ENCODE measurements around the gene LCK.
"Not testable (repeated sequence)": the region's sequence is repeated elsewhere in the genome, so short reads cannot be mapped to it uniquely, and the experiment has no call there.

LCK gene

DNA sequence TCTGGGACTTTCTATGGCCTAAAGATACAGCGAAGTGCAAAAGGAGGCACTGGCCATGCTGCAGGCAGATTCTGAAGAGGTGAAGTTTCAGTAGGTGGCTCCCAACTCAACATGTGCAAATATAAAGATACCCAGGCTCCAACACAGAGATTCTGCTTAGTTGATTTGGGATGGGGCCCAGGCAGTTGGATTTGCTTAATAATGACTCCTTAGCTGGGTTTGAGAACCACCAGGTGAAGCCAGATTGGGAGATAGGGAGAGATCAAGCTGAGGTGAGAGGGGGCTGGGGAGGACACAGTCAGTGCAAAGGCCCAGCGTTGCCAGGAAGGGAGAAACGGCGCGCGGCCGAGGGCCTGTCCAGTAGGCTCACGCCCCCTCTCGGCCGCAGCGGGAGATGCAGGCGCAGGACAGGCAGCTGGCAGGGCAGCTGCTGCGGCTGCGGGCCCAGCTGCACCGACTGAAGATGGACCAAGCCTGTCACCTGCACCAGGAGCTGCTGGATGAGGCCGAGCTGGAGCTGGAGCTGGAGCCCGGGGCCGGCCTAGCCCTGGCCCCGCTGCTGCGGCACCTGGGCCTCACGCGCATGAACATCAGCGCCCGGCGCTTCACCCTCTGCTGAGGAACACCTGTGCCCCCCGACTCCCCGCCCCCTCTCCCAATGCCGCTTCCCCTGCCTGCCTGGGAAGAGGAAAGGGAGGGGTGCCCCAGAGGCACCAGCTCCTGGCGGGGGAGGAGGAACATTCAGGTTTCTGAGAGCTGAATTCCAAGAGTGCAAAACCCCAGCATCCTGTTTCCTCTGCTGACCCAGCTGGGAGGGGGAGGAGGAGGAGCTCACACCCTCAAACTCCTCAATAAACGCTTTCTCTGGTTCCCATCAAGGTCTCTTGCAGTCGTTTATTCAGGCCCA, 2.8 kb upstream of the LCK start:
- H3K4me1 Mint-ChIP-seq (ENCODE audit: low read depth): peaks cover 38% of the 10 kb centered on the region
- peak overlapping the region; percentile 15 for H3K4me3 Mint-ChIP-seq
- H3K36me3 Mint-ChIP-seq (ENCODE audit: low read depth): no peaks in the 10 kb centered on the region
- peaks cover 44% of the 10 kb centered on the region for H3K27me3 Mint-ChIP-seq
- no peaks in the 10 kb centered on the region for H3K9me3 Mint-ChIP-seq
- intact Hi-C loops (cut with micrococcal nuclease): no loop called here
- H3K27ac Mint-ChIP-seq: no peak overlapping the region

DNA sequence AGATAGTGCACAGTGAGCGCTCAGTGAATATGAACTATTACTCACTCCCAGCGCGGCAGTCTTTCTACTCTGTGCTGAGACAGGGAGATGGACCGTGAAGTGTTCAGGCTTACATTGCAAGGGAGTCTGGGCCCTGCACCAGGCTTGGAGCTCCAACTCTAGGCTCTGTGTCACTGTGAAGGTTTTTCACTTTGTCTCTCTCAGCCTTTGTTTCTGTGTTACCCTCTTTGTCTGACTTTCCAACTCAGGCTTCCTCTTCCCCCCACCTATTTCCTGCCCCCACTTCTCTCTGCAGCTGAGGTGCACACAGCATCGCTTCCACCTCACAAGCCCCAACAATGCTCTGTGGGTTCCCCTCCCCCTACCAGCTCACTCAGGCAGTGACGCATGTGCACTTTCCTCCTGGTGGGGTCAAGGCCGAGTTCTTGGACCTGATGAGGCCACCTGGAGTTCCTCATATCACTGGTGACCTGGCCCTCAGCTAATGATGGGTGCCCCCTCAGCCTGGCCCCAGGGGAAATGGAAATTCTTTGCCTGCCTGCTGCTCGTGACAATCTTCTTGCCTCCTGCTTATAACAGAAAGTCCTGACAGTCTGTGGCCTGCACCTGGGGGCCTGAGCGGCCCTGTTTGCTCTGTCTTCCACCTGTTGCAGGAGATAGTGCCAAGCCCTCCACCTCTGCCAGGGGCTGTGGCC, 1.1 kb upstream of the LCK start:
- Mint-ChIP-seq H3K27ac (no peak overlapping the region), H3K36me3 (ENCODE audit: low read depth) (no peaks in the 10 kb centered on the region), H3K4me1 (ENCODE audit: low read depth) (peaks cover 38% of the 10 kb centered on the region), H3K9me3 (no peaks in the 10 kb centered on the region), H3K4me3 (no peak overlapping the region), H3K27me3 (peaks cover 44% of the 10 kb centered on the region)
- intact Hi-C loops (cut with micrococcal nuclease): no loop called here

DNA sequence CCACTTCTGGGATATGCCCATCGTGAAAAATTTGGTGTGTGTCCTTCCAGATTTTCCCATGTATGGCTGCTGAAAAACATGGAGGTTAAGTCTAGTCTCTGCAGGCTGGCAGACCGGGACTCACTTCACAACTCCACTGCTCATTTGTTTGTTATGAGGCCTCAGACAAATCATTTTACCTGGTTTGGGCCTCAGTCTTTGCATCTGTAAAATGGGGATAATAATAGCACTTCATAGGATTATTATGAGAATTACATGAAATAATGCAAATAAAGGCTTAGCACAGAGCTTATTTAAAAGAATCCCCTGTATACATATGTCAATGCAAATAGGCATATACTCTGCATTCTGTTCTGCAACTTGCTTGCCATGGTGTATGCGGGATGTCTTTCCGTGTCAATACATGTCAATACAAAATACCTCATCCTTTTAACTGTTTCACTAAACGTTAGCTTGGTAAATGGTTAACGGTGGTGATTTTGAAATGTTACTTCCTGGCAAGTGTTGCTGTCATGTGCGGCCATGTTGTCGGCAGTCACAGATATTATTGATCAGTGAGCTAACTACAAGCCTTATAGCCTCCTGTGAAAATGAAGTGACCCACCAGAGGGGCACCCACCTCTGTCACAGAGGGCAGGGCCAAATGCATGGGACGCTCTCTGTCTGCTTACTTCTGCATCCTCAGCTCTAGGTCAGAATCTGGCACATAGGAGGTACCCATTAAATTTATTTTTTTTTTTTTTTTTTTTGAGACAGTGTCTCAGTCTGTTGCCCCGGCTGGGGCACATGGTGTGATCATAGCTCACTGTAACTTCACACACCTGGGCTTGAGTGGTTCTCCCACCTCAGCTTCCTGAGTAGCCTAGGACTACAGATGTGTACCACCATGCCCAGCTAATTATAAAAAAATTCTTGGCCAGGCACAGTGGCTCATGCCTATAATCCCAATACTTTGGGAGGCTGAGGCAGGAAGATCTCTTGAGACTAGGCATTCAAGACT, 4.3 kb downstream of the LCK start:
- Mint-ChIP-seq H3K4me1 (ENCODE audit: low read depth) (peaks cover 14% of the 10 kb centered on the region), H3K9me3 (no peaks in the 10 kb centered on the region), H3K4me3 (no peak overlapping the region), H3K27ac (no peak overlapping the region), H3K36me3 (ENCODE audit: low read depth) (no peaks in the 10 kb centered on the region), H3K27me3 (peaks cover 14% of the 10 kb centered on the region)
- intact Hi-C loops (cut with micrococcal nuclease): no loop called here

DNA sequence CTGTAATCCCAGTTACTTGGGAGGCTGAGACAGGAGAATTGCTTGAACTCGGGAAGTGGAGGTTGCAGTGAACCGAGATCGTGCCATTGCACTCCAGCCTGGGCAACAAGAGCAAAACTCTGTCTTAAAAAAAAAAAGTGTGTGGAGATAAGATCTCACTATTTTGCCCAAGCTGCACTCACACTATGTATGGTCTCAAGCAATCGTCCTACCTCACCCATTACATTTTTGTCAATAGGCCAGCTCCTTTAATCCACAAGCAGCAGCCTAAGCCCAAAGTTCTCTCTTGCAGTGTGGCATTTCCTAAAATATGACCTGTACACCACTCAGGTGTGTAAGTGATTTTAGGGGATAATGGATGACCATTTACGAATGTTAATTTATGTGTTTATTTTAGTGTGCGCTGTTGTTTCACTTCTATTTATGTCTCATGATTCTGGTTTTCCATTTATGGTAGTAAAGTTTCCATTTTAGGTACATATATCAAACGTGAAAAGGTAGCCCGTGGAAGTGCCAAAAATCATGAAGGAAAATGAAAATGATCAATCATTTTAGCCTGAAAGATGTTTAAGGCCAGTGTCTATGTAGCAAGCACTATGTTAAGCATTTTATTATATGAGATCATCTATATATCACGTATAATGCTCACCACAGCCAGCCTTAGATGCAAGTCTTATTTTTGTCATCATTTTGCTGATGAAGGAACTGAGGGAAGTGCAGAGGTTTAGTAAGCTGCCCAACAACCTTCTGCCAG, 5.6 kb downstream of the LCK start:
- peaks cover 11% of the 10 kb centered on the region for H3K4me1 Mint-ChIP-seq (ENCODE audit: low read depth)
- H3K27me3 Mint-ChIP-seq: peaks cover 6% of the 10 kb centered on the region
- H3K9me3 Mint-ChIP-seq: no peaks in the 10 kb centered on the region
- no peak overlapping the region for H3K4me3 Mint-ChIP-seq
- no peak overlapping the region for H3K27ac Mint-ChIP-seq
- intact Hi-C loops (cut with micrococcal nuclease): no loop called here
- no peaks in the 10 kb centered on the region for H3K36me3 Mint-ChIP-seq (ENCODE audit: low read depth)

GRCh38 chr1:32257227-32257508, 6.1 kb downstream of the LCK start:
- Mint-ChIP-seq H3K9me3 (no peaks in the 10 kb centered on the region), H3K4me1 (ENCODE audit: low read depth) (peaks cover 6% of the 10 kb centered on the region), H3K4me3 (no peak overlapping the region), H3K27ac (no peak overlapping the region), H3K36me3 (ENCODE audit: low read depth) (no peaks in the 10 kb centered on the region), H3K27me3 (peaks cover 4% of the 10 kb centered on the region)
- intact Hi-C loops (cut with micrococcal nuclease): no loop called here

GRCh38 chr1:32263236-32263593, 12.2 kb downstream of the LCK start:
- H3K36me3 Mint-ChIP-seq (ENCODE audit: low read depth); H3K27ac Mint-ChIP-seq; H3K9me3 Mint-ChIP-seq; H3K4me3 Mint-ChIP-seq; intact Hi-C loops (cut with micrococcal nuclease); H3K27me3 Mint-ChIP-seq: not testable (repeated sequence)
- H3K4me1 Mint-ChIP-seq (ENCODE audit: low read depth): peaks cover 11% of the 10 kb centered on the region

DNA sequence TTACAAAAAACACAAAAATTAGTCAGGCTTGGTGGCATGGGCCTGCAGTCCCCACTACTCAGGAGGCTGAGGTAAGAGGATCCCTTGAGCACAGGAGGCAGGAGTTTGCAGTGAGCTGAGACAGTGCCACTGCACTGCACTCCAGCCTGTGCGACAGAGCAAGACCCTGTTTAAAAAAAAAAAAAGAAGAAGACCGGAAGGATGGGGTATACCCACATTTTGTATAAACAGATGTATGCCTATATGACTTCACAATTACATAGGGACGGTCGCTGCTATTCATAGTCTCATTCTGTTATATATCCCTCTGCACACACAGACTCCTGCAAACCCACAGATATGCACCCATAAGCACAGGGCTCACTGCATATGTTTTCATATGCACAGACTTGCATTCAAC, 12.7 kb downstream of the LCK start:
- Mint-ChIP-seq H3K36me3 (ENCODE audit: low read depth) (no peaks in the 10 kb centered on the region), H3K4me1 (ENCODE audit: low read depth) (peaks cover 11% of the 10 kb centered on the region), H3K27ac (no peak overlapping the region), H3K27me3 (peaks cover 1% of the 10 kb centered on the region), H3K9me3 (no peaks in the 10 kb centered on the region), H3K4me3 (no peak overlapping the region)
- intact Hi-C loops (cut with micrococcal nuclease): no loop called here

DNA sequence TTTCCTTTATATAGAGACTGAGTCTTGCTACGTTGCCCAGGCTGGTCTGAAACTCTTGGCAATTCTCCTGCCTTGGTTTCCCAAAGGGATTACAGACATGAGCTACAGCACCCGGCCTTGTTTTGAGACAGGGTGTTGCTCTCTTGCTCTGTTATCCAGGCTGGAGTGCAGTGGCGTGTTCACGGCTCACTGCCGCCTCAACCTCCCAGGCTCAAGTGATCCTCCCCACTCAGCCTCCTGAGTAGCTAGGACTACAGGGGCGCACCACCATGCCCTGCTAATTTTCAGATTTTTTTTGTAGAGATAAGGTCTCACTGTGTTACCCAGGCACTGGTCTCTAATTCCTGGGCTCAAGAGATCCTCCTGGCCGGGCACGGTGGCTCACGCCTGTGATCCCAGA, 14.8 kb downstream of the LCK start:
- H3K9me3 Mint-ChIP-seq: no peaks in the 10 kb centered on the region
- H3K4me1 Mint-ChIP-seq (ENCODE audit: low read depth): peaks cover 11% of the 10 kb centered on the region
- no peak overlapping the region for H3K4me3 Mint-ChIP-seq
- peaks cover 1% of the 10 kb centered on the region for H3K27me3 Mint-ChIP-seq
- H3K27ac Mint-ChIP-seq: no peak overlapping the region
- H3K36me3 Mint-ChIP-seq (ENCODE audit: low read depth): no peaks in the 10 kb centered on the region
- intact Hi-C loops (cut with micrococcal nuclease): no loop called here

- Mint-ChIP-seq H3K4me3 (no peak overlapping the region), H3K36me3 (ENCODE audit: low read depth) (no peaks in the 10 kb centered on the region), H3K9me3 (no peaks in the 10 kb centered on the region), H3K27ac (no peak overlapping the region), H3K4me1 (ENCODE audit: low read depth) (peaks cover 11% of the 10 kb centered on the region), H3K27me3 (peaks cover 4% of the 10 kb centered on the region)
- intact Hi-C loops (cut with micrococcal nuclease): no loop called here
These were observed 16.0 kb downstream of the LCK start for GRCh38 chr1:32266921-32267591.

DNA sequence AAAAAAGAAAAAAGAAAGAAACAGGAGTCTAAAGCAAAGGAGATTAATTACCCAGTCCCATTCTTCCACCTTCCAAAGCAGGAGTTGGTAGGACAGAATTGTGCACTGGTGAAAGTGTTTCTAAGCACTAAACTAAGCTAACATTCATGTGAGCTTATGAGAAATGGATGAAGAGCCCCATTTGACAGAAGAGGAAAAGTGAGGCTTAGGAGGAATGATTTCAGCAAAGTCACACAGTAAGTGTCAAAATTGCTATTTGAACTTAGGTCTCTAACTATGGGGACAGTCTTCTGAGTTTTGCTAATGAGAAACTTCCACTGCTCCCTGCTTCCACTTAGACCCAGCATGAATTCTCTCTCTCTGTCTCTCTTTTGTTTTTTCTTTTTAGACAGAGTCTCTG, 18.7 kb downstream of the LCK start:
- H3K9me3 Mint-ChIP-seq: no peaks in the 10 kb centered on the region
- H3K36me3 Mint-ChIP-seq (ENCODE audit: low read depth): no peaks in the 10 kb centered on the region
- peaks cover 24% of the 10 kb centered on the region for H3K27me3 Mint-ChIP-seq
- peaks cover 11% of the 10 kb centered on the region for H3K4me1 Mint-ChIP-seq (ENCODE audit: low read depth)
- intact Hi-C loops (cut with micrococcal nuclease): no loop called here
- H3K27ac Mint-ChIP-seq: no peak overlapping the region
- no peak overlapping the region for H3K4me3 Mint-ChIP-seq

DNA sequence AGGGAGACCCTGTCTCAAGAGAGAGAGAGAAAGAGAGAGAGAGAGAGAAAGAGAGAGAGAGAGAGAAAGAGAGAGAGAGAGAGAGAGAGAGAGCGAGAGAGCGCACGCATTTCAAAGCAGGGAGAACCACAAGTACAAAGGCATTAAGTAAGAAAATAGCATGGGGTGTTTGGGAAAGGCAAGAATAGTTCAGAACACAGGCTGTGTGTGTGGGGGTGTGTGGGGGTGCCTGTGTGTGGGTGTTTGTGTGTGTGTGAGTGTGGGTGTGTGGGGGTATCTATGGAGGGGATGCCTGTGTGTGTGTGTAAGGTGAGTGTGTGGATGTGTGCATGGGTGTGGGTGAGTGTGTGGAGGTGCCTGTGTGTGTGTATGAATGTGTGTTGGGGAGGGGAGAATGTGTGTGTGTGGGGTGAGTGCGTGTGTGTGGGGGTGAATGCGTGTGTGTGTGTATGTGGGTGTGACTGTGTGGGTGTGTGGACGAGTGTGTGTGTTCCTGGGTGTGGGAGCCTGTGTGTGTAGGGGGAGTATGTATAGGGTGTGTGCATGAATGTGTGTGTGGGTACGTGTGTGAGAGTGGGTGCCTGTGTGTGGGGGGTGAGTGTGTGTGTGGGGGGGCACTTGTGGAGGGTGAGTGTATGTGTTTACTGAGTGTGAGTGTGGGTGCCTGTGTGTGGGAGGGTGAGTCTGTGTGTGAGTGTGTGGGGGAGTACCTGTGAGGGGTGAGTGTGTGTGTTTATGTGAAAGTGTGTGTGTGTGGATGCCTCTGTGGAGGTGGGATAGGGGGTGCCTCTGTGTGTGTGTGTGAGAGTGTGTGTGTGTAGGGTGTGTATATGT, 21.7 kb downstream of the LCK start:
- intact Hi-C loops (cut with micrococcal nuclease): no loop called here
- Mint-ChIP-seq H3K36me3 (ENCODE audit: low read depth) (no peaks in the 10 kb centered on the region), H3K4me1 (ENCODE audit: low read depth) (no peaks in the 10 kb centered on the region), H3K4me3 (no peak overlapping the region), H3K27ac (no peak overlapping the region), H3K27me3 (peaks cover 46% of the 10 kb centered on the region), H3K9me3 (no peaks in the 10 kb centered on the region)

- Mint-ChIP-seq H3K27me3 (peaks cover 52% of the 10 kb centered on the region), H3K4me3 (no peak overlapping the region), H3K4me1 (ENCODE audit: low read depth) (no peaks in the 10 kb centered on the region), H3K36me3 (ENCODE audit: low read depth) (no peaks in the 10 kb centered on the region), H3K27ac (no peak overlapping the region), H3K9me3 (no peaks in the 10 kb centered on the region)
- intact Hi-C loops (cut with micrococcal nuclease): no loop called here
These were observed 22.5 kb downstream of the LCK start for GRCh38 chr1:32273391-32274208.

Data from dendritic cell treated with granulocyte-macrophage colony-stimulating factor and Interleukin-4, amounts not matched to agents 40 ng/mL and 50 ng/mL, for 4 days (primary cell).